GM23338 (cell line): ENCODE data around the gene STAT5B. TPM values are rescaled to one million over a fixed set of nuclear protein-coding genes. Genes with fewer than 3 reads are reported as not detected.

Source experiments
- ATAC-seq: fragments of 200-7000 bp; cut with Tn5 transposase; 3 replicates; pipeline ENCODE4 v1.9.1; 2020
- DNase-seq: peaks from one replicate; pipeline ENCODE4 v3.0.0-alpha.2; 2015; ENCODE audit warnings: low spot score
- H2AFZ ChIP-seq: fragments of 200-600 bp; sonication (generic); 2 replicates; pipeline ENCODE4 v1.8.0; 2016; ENCODE audit warnings: antibody characterized with exemption, mild to moderate bottlenecking, moderate library complexity
- H3F3A ChIP-seq: fragments of 200-600 bp; sonication (generic); replicated peaks from 2 replicates; pipeline ENCODE4 v1.8.0; 2017; ENCODE audit warnings: antibody characterized with exemption, mixed run types, low read depth
- H3K27ac ChIP-seq: fragments of 200-600 bp; sonication (generic); 2 replicates; pipeline ENCODE4 v1.6.1; 2016; ENCODE audit warnings: low read depth
- H3K27me3 ChIP-seq: fragments of 200-600 bp; sonication (generic); 2 replicates; pipeline ENCODE4 v1.8.0; 2016; ENCODE audit warnings: mild to moderate bottlenecking, mixed run types, moderate library complexity; ENCODE audit not compliant: insufficient read depth
- H3K36me3 ChIP-seq: fragments of 200-600 bp; sonication (generic); 2 replicates; pipeline ENCODE4 v1.8.0; 2016; ENCODE audit warnings: mild to moderate bottlenecking; ENCODE audit not compliant: insufficient read depth
- H3K4me1 ChIP-seq: fragments of 200-600 bp; sonication (generic); 2 replicates; pipeline ENCODE4 v1.8.0; 2016; ENCODE audit warnings: mild to moderate bottlenecking, moderate library complexity; ENCODE audit not compliant: insufficient read depth
- H3K4me2 ChIP-seq: fragments of 200-600 bp; sonication (generic); 2 replicates; pipeline ENCODE4 v1.7.1; 2017; ENCODE audit warnings: mixed run types
- H3K4me3 ChIP-seq: fragments of 200-600 bp; sonication (generic); 2 replicates; pipeline ENCODE4 v1.6.1; 2016; ENCODE audit warnings: mixed run types
- H3K79me2 ChIP-seq: fragments of 200-600 bp; sonication (generic); replicated peaks from 2 replicates; pipeline ENCODE4 v1.8.0; 2017; ENCODE audit warnings: mild to moderate bottlenecking; ENCODE audit not compliant: insufficient read depth
- H3K9me2 ChIP-seq: fragments of 200-600 bp; sonication (generic); 2 replicates; pipeline ENCODE4 v1.8.0; 2017; ENCODE audit not compliant: insufficient read depth
- H4K20me1 ChIP-seq: fragments of 200-600 bp; sonication (generic); replicated peaks from 2 replicates; pipeline ENCODE4 v1.8.0; 2017; ENCODE audit warnings: mild to moderate bottlenecking; ENCODE audit not compliant: insufficient read depth
- H3K27ac Mint-ChIP-seq: 2 replicates; pipeline ENCODE4 v1.8.0; 2020; ENCODE audit warnings: inconsistent platforms, mild to moderate bottlenecking, moderate library complexity, mixed read lengths
- H3K27me3 Mint-ChIP-seq: 3 replicates; pipeline ENCODE4 v1.8.0; 2022; ENCODE audit warnings: low read depth, mild to moderate bottlenecking, moderate library complexity, mixed read lengths, inconsistent platforms; ENCODE audit not compliant: insufficient read depth, poor library complexity
- H3K36me3 Mint-ChIP-seq: 3 replicates; pipeline ENCODE4 v1.8.0; 2021; ENCODE audit warnings: low read depth, mild to moderate bottlenecking, inconsistent platforms, moderate library complexity, mixed read lengths
- H3K4me1 Mint-ChIP-seq: 3 replicates; pipeline ENCODE4 v1.8.0; 2020; ENCODE audit warnings: mild to moderate bottlenecking, inconsistent platforms, mixed read lengths
- H3K4me3 Mint-ChIP-seq: 3 replicates; pipeline ENCODE4 v1.8.0; 2021; ENCODE audit warnings: moderate library complexity, mild to moderate bottlenecking, inconsistent platforms, mixed read lengths
- H3K9me3 Mint-ChIP-seq: 3 replicates; pipeline ENCODE4 v1.8.0; 2020; ENCODE audit warnings: moderate library complexity, mild to moderate bottlenecking, inconsistent platforms, mixed read lengths
- CREB1 ChIP-seq: fragments of 250-450 bp; sonication (Bioruptor Pico); IDR thresholded peaks from 2 replicates; pipeline ENCODE4 v1.5.0; 2020; ENCODE audit warnings: low read depth, mild to moderate bottlenecking, moderate library complexity
- CTCF ChIP-seq, 2 experiments: fragments of 200-600 bp in 1 of 2; sonication (generic) in 1 of 2; conservative IDR thresholded peaks; 2 replicates each; pipeline versions ENCODE4 v1.5.1 to v1.6.1; 2016 to 2017; ENCODE audit warnings: antibody characterized with exemption in 2 of 2, low read depth in 2 of 2, mild to moderate bottlenecking in 2 of 2, moderate library complexity in 1 of 2
- ETS1 ChIP-seq: IDR thresholded peaks from 2 replicates; pipeline ENCODE4 v1.6.1; 2016; ENCODE audit warnings: antibody characterized with exemption
- EZH2 ChIP-seq: fragments of 200-600 bp; sonication (generic); IDR thresholded peaks from one replicate; pipeline ENCODE4 v1.8.0; 2017; ENCODE audit warnings: antibody characterized with exemption, mild to moderate bottlenecking, low read depth; ENCODE audit not compliant: unreplicated experiment
- EZH2phosphoT487 ChIP-seq: fragments of 200-600 bp; sonication (generic); IDR thresholded peaks from one replicate; pipeline ENCODE4 v1.8.1; 2018; ENCODE audit warnings: antibody characterized with exemption; ENCODE audit not compliant: unreplicated experiment
- JUNB ChIP-seq: IDR thresholded peaks from one replicate; pipeline ENCODE4 v1.6.1; 2016; ENCODE audit warnings: antibody characterized with exemption; ENCODE audit not compliant: unreplicated experiment
- NANOG ChIP-seq: IDR thresholded peaks from 2 replicates; pipeline ENCODE4 v1.6.1; 2016; ENCODE audit warnings: antibody characterized with exemption, borderline replicate concordance
- POLR2AphosphoS5 ChIP-seq: IDR thresholded peaks from 2 replicates; pipeline ENCODE4 v1.6.1; 2016; ENCODE audit warnings: antibody characterized with exemption, low read depth
- REST ChIP-seq: IDR thresholded peaks from one replicate; pipeline ENCODE4 v1.6.1; 2018; ENCODE audit warnings: antibody characterized with exemption; ENCODE audit not compliant: unreplicated experiment
- STAT1 ChIP-seq: IDR thresholded peaks from one replicate; pipeline ENCODE4 v1.6.1; 2016; ENCODE audit warnings: antibody characterized with exemption; ENCODE audit not compliant: unreplicated experiment
- ZNF114 ChIP-seq: fragments of 250-450 bp; sonication (Bioruptor Pico); IDR thresholded peaks from 2 replicates; pipeline ENCODE4 v1.5.0; 2020; ENCODE audit warnings: mild to moderate bottlenecking, moderate library complexity
- ZNF331 ChIP-seq: fragments of 250-450 bp; sonication (Bioruptor Pico); IDR thresholded peaks from 2 replicates; pipeline ENCODE4 v1.5.0; 2020; ENCODE audit warnings: low read depth, mild to moderate bottlenecking, moderate library complexity
- polyA plus RNA-seq: library from polyadenylated mRNA; unstranded; fragments of >200 nt; fragmentation: Nextera tagmentation; extraction: Ambion mirVana; gene quantifications from 2 replicates; pipeline ENCODE4 v1.2.1, GENCODE V29; 2016
- total RNA-seq: library from RNA; depleted of rRNA; stranded (reverse); fragments of >200 nt; shearing (Covaris generic); gene quantifications from 2 replicates; pipeline ENCODE4 v1.2.3, GENCODE V29; 2014
- TF ChIP-seq, protein P1 (sequence below): fragments of 250-450 bp; sonication (Bioruptor Pico); IDR thresholded peaks from 2 replicates; pipeline ENCODE4 v1.5.0; 2020; ENCODE audit warnings: mild to moderate bottlenecking, moderate library complexity

Gene STAT5B
- total and polyA plus RNA-seq, 2 experiments from 2014 or later, result 13.9 to 60.5 TPM

DNA sequence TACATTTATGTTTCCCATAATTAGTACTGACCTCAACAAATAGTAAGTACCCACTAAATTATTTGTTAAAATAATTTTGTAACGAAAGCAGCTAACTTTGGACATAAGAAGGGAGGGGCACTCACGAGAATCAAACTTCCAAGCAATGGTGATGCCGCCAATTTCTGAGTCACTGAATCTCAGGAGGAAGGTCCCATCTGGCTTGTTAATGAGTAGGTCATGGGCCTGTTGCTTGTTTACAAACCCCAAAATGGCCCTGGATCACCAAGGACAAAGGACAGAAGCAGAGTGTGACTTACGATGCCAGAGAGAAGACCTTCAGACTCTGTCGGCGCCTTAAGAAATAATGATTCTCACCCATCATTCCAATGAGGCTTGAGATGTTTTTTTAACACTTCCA lies 66.1 kb downstream of the STAT5B start:
- Histone ChIP-seq H3K27me3 (no peaks in the 10 kb centered on the region), H3K36me3 (peaks cover 24% of the 10 kb centered on the region), H3K4me2 (no peak overlapping the region), H3K27ac (no peak overlapping the region; the same call in 1 of the 2 replicates), H3K79me2 (no peaks in the 10 kb centered on the region), H2AFZ (no peak overlapping the region), H3F3A (no peaks in the 10 kb centered on the region), H3K4me1 (no peaks in the 10 kb centered on the region), H3K9me2 (no peaks in the 10 kb centered on the region), H3K4me3 (no peak overlapping the region), H4K20me1 (peaks cover 2% of the 10 kb centered on the region; the same call in 1 of the 2 replicates)
- TF ChIP-seq NANOG (no peak), POLR2AphosphoS5 (no peak), CTCF (conservative IDR thresholded peaks at IDR 0.05; ENCODE audit: low read depth in 2 of 2) (no peak), ETS1 (no peak), CREB1 (CRISPR knock-in tag) (no peak), EZH2 (no peak), JUNB (no peak), EZH2phosphoT487 (no peak), ZNF114 (CRISPR knock-in tag) (no peak), REST (no peak), ZNF331 (CRISPR knock-in tag) (no peak), STAT1 (no peak)
- TF ChIP-seq, protein P1, sequence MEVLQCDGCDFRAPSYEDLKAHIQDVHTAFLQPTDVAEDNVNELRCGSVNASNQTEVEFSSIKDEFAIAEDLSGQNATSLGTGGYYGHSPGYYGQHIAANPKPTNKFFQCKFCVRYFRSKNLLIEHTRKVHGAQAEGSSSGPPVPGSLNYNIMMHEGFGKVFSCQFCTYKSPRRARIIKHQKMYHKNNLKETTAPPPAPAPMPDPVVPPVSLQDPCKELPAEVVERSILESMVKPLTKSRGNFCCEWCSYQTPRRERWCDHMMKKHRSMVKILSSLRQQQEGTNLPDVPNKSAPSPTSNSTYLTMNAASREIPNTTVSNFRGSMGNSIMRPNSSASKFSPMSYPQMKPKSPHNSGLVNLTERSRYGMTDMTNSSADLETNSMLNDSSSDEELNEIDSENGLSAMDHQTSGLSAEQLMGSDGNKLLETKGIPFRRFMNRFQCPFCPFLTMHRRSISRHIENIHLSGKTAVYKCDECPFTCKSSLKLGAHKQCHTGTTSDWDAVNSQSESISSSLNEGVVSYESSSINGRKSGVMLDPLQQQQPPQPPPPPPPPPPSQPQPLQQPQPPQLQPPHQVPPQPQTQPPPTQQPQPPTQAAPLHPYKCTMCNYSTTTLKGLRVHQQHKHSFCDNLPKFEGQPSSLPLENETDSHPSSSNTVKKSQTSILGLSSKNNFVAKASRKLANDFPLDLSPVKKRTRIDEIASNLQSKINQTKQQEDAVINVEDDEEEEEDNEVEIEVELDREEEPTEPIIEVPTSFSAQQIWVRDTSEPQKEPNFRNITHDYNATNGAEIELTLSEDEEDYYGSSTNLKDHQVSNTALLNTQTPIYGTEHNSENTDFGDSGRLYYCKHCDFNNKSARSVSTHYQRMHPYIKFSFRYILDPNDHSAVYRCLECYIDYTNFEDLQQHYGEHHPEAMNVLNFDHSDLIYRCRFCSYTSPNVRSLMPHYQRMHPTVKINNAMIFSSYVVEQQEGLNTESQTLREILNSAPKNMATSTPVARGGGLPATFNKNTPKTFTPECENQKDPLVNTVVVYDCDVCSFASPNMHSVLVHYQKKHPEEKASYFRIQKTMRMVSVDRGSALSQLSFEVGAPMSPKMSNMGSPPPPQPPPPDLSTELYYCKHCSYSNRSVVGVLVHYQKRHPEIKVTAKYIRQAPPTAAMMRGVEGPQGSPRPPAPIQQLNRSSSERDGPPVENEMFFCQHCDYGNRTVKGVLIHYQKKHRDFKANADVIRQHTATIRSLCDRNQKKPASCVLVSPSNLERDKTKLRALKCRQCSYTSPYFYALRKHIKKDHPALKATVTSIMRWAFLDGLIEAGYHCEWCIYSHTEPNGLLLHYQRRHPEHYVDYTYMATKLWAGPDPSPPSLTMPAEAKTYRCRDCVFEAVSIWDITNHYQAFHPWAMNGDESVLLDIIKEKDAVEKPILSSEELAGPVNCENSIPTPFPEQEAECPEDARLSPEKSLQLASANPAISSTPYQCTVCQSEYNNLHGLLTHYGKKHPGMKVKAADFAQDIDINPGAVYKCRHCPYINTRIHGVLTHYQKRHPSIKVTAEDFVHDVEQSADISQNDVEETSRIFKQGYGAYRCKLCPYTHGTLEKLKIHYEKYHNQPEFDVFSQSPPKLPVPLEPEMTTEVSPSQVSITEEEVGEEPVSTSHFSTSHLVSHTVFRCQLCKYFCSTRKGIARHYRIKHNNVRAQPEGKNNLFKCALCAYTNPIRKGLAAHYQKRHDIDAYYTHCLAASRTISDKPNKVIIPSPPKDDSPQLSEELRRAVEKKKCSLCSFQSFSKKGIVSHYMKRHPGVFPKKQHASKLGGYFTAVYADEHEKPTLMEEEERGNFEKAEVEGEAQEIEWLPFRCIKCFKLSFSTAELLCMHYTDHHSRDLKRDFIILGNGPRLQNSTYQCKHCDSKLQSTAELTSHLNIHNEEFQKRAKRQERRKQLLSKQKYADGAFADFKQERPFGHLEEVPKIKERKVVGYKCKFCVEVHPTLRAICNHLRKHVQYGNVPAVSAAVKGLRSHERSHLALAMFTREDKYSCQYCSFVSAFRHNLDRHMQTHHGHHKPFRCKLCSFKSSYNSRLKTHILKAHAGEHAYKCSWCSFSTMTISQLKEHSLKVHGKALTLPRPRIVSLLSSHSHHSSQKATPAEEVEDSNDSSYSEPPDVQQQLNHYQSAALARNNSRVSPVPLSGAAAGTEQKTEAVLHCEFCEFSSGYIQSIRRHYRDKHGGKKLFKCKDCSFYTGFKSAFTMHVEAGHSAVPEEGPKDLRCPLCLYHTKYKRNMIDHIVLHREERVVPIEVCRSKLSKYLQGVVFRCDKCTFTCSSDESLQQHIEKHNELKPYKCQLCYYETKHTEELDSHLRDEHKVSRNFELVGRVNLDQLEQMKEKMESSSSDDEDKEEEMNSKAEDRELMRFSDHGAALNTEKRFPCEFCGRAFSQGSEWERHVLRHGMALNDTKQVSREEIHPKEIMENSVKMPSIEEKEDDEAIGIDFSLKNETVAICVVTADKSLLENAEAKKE, result no peak
- H3K4me1 Mint-ChIP-seq, result no peaks in the 10 kb centered on the region
- H3K4me3 Mint-ChIP-seq, result no peak overlapping the region
- H3K36me3 Mint-ChIP-seq, result peaks cover 48% of the 10 kb centered on the region; the same call in 2 of the 3 replicates
- H3K27me3 Mint-ChIP-seq, result peaks cover 7% of the 10 kb centered on the region
- H3K9me3 Mint-ChIP-seq, result no peaks in the 10 kb centered on the region
- no peak for DNase-seq
- no peak for ATAC-seq
- no peak overlapping the region for H3K27ac Mint-ChIP-seq
